NCI-H1694 (cell line): ENCODE results near the gene WDR36.
A peak's percentile ranks its signal among the peaks of the same experiment; 100 is the strongest.

Source experiments
- DNase-seq: peaks from one replicate; lab custom pipeline; 2025; lab: John Stamatoyannopoulos, UW

Gene WDR36

DNA sequence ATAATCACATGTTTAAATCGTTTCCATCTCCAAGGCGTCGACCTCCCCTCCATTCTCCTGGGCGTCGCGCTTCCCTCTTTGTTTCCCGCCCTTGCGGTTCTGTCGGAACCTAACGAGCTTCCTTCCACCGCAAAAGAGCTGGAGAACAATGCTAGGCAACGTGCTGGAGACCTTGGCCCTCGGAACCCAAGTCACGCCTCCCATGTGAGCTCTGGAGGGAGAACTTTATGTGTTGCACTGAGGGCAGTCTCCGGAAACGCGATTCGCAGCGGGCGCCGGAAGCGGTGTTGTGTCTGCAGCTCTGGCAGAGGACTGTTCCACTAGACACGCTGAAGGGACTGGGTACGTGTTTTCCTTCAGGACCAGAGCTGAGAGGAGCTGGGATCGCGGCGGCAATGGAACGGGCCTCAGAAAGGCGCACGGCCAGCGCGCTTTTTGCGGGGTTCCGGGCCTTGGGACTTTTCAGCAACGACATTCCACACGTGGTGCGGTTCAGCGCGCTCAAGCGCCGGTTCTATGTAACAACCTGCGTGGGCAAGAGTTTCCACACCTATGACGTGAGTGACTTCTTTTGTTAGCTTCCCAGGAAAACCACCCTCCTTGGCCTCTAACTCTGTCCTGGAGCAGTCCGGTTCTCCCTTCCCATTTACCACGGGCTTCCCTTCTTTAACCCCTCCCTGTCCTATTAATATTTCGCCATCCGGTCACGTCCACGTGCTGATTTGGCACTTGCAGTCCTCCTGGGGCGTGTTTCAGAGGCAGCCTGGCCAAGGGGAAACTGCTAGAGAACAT lies at the start of gene WDR36:
WDR36 (plus strand) TSS at position 287 of the 792 bp plus-strand sequence; CDS start at position 396, 109 bp downstream.
- peak; percentile 88 for DNase-seq

DNA sequence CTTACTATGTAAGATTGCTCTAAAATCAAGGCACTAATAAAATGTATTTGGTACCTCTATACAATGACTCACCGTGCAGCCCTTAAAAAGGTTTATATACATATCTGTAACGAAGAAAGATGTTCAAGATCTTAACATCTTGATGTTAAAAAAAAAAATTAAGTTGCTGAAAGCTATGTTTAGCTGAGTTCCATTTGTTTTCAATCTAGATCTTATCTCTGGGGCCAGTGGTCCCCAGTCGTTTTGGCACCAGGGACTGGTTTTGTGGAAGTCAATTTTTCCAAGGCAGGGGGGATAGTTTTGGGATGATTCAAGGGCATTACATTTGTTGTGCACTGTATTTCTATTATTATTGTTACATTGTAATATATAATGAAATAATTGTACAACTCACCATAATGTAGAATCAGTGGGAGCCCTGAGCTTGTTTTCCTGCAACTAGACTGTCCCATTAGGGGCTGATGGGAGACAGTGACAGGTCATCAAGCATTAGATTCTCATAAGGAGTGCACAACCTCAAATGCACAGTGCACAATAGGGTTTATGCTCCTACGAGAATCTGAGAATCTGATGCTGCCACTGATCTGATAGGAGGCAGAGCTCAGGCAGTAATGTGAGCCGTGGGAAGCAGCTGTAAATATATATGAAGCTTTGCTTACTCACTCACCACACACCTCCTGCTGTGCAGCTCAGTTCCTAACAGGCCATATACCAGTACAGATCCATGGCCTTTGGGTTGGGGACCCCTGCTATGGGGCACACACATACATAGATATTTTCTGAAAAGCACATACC lies 48.2 kb upstream of the WDR36 start:
- DNase-seq = no peak

DNA sequence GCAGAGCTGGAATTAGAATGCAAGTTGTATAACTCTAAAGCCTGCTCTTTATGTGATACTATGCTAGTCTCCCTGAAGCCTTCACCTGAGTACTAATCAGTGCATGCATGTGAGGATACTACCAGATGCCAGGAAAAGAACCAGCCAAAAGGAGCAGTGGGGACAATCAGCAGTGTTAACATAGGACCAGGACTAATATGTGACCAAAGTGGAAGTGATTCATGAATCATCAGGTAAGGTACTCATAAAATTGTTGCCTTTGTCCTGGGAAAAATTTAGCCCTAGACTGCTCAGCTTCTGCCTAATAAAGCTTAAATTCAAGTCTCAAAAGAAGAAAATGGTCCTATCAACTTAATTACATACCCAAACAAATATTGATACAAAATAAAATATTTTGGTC lies 34.1 kb upstream of the WDR36 start:
- no peak for DNase-seq

DNA sequence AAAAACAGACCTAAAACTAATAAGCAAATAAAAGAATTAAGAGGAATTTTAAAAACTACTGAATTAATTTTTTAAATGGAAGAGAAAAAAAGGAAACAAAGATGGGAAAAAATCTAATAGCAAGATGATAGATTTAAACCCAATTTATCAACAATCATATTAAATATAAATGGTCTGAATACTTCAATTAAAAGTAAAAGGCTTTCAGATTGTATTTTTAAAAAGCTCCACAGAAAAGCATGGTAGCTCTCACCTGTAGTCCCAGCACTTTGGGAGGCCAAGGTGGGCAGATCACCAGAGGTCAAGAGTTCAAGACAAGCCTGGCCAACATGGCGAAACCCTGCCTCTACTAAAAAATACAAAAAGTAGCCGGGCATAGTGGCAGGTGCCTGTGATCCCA lies 32.0 kb upstream of the WDR36 start:
- no peak for DNase-seq

DNA sequence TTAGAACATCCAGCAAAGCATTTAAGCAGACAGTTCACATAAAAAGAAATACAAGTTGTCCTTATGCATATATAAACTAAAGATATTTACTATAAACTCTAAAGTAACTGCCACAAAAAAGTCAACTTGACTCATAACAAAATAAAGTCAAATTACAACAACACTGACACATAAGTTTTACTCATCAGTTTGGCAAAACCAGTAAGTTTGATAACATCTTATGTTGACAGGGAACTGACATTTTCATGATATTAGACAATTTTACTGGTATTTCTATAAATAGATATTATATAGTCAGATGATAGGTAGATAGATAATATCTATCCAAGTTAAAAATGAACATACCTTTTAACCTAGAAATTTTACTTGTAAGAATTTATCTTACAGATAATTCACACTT lies 30.5 kb upstream of the WDR36 start:
- DNase-seq = no peak

DNA sequence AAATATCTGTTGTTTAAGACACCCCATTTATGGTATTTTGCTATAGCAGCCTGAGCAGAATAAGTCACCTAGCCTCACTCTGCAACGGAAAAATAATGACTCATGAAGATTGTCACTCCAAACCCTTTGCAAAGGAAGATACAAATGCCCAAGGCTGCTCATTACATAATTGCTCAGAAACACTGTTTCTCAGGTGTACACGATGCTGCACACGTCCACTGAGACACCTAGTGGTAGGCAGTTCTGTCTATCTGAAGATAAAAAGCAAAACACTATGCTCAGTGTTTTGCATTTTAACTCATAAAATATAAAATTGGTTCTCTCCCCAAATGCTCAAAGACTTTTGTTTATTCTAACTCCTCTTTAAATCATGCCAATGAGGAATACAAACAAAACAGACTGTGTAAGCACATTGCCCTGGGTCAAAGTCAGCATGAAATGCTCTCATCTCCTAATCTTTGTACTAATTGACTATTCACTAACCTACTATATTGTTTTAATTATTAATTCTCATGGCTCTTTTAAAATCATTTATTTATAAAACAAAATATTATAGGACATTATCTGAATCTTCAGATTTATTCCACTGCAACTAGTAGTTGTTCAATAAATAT lies 28.3 kb upstream of the WDR36 start:
- no peak for DNase-seq

DNA sequence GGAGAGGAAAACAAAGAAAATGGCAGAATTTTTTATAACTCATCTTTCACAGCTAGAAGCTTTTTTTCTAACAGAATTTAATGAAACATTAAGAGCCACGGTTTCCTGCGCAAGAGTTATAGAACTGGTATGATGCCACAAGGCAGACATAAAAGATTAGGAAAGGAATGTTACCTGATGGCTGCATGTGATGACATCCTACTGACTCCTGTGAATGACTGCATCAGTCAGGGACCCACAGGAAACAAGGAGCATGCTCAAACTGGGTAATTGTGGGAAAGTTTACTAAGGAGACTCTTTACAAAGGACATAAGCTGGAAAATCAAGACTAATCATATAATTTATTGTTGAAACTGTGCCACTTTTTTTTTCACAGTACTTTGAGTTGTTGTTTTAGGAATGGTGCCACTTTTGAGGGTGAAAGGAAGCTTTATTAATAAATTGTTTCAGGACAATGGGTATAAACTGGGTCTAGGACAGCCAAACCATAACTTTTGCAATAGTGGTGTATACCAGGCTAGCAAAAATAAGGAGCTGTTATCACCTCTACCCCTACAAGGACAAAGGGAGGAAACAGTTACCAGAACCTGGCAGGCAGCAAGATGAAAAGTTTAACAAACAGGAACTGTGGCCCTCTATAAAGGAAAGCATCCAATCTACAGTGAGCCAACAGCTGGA lies 25.7 kb upstream of the WDR36 start:
- no peak for DNase-seq

DNA sequence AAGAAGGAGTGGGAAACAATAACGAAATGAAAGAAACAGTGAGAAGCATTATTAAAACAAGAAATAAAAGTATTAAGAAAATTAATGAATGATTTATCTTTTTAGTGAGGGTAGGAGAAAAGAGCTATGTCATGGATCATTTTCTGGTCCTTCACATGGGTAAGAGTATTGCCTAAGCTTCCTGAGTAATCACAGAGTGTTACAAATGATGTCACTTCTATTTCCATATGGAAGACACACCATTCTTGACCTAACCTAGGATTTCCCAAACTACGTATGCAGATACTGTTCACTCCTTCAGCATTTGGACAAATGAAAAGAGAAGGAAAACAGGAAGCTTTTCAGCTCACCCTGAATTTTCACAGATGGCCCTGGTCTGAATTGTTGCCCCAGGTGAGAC lies 23.9 kb upstream of the WDR36 start:
- DNase-seq = no peak

DNA sequence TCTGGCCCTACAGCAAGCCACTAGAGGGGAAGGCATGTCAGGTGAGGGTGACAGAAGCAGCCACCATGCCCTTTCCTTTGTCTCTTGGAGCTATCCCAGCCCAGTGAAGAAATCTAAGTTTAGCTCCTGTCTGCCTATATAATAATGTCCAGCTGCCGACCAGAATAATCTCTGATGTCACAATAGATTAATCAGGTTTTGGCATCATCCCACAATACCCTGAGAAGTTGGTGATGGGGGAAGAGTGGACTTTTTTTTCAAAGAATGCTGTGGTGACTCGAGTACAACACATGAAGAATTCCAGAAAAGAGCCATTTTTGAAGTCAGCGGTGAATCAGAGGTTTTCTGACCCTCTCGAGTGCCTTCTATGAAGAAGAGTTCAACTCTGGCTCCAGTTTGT lies 22.3 kb upstream of the WDR36 start:
- DNase-seq = no peak

DNA sequence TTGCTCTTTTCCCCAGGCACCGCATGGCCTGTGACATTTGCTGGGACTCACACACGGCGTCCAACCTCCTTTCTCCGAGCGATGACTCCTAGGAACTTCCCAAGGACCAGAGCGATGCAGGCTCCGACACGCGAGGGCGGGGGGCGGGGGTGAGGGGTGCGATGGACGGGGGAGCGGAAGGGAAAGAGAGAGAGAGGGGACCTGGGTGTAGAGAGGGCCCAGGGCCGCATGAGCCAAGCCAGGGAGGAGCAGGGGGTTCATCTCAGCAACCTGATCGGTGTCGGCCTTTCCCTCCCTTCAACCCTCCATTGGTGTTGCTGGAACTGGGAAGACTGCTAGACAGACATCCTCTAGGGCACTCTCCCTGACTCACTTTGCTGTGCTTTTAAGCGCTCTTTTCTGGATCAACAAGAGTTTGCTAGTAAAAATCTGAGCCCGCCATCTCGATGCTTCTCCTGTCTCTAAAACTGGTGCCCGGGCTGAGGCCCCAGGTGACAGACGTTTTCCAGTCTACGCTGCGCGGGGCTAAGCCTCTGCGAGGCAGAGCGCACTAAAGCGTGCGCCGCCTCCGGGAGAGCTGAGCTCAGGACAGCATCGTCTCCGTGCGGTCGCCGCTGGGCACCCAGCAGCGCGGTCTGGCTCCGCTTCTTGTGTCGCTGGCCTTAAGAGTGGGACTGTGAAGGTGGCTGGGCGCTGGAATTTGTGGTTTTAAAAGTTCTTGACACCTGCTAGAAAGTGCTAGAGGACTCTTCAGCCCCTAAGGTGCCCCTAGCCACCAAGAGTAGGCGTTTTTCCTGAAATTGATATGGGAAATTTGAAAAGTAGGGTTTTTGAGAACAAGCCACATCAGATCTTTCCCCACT lies 21.6 kb upstream of the WDR36 start:
- DNase-seq = no peak

DNA sequence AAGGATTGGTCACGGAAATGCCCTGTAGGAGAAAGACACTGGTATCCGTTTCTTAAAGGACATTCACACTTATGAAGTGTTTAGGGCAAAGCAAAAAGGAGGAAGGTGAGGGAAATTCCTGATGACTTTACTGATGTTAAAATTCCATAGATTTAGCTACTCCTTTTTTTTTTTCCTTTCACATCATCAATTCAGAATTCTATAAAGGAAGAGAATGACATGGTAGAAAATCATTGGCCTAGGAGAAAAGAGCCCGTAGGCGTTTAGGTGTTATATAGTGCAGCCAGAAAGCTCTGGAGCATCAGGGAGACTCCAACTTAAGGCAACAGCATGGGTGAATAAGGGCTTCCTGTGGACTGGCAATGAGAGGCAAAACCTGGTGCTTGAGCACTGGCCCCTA lies 20.7 kb upstream of the WDR36 start, which contains the start of gene TSLP:
TSLP (plus strand) TSS at position 301 of the 400 bp plus-strand sequence. CDS start 178 bp downstream, outside the sequence.
- no peak for DNase-seq

DNA sequence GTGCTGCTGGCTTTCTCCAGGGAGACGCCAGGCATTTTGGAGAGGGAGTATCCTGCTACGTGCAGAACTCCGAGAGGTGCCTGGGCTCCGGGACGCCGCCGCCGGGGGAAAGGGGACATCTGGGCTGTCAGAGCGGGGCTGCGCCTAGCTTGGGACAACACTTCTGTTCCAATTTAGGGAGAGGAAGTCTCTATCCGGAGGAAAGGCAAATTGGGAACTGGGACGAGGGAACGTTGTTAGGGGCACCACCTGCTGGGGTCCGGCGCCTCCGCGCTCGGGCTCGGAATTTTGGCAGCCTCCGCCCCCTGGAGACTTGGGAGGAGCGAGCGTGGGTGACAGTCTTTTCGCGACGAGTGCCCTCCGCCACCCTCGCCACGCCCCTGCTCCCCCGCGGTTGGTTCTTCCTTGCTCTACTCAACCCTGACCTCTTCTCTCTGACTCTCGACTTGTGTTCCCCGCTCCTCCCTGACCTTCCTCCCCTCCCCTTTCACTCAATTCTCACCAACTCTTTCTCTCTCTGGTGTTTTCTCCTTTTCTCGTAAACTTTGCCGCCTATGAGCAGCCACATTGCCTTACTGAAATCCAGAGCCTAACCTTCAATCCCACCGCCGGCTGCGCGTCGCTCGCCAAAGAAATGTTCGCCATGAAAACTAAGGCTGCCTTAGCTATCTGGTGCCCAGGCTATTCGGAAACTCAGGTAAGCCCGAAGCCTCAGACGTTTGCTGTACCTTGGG lies 19.0 kb upstream of the WDR36 start:
- DNase-seq = peak; percentile 49

DNA sequence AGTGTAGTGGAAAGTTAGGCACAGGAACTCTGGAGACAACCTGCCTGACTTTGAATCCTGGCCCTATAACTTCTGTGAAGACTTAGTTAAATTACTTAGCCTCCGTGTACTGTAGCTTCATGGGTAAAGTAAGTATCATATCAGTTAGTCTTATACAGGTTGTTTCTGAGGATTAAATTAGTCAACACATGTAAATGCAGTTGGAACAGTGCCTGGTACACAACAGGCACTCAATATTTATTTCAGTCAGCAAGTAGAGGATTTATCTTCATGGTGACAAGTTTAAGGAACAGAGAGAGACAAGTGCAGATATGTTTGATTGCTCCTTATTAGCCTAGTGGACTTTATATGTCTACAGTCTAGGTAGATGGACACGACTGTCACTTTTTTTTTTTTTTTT lies 17.9 kb upstream of the WDR36 start:
- no peak for DNase-seq

DNA sequence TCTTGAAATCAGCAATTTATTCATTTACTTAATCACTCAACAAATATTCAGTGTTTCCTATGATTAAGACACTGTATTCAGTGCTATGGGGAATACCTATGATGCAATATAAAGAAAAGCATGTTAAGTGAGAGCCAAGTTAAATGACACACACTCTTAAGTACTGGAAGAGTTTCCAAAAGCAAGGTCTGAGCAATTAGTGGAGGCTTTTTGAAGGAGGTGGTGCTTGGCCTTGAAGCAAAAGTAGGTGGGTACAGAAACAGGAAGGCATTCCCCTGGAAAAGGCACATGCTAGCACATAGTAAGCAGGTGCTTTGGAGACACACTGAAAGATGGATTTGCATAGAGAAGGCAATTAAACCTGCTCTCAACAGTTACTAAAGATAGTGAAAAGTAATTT lies 16.6 kb upstream of the WDR36 start:
- no peak for DNase-seq

DNA sequence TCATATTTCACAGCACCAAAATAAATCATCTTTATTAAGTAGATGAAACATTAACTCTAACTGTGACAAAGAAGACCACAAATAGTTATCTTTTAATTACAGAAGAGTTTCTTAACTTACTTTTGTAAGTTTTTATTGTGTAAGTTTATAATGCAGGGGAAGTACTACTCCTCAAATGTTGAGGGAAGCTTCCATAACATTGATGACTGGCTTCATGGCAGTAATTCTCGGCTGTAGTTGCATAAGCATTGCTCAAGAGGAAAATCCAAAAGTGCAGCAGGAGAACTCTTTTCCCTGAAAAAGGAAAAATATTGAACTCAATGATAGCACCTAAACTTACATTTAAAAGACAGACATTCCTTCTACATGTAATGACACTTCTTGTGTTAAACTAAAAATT lies 16.1 kb upstream of the WDR36 start:
- DNase-seq = no peak

DNA sequence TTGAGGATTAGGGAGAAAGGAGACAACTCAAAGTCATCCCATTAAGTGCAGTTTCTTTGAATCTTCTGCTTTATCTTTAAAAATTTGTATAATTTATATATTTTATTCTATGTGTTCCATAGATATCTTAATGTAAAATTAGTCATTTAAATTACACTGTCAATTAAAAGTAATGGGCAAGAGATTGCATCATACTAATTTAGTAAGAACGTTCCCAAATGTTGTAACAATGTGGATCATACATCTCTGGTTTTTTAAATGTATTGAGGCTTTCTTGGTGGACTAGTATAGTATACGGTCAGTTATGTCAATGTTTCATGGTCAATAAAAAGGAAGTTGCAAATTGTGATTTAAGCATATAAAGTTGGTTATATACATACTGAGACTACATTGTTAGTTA lies 14.5 kb upstream of the WDR36 start:
- no peak for DNase-seq

DNA sequence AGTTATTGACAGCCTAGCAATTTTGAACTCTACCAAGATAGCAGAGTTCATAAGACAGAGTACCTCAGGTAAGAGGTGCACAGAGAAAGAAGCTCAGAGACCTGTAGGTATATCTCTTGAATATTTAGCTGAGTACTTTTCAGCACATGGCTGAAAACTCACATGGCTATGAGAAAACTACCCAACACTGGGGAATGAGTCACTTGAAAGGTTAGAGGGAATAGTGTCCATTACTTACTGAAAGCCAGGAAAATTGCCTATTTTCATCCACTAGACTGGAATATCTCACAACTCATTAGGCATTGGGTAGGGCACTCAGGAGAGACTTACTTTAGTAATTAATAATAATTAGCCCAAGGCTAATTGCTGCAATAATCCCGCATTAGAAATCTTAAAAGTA lies 12.3 kb upstream of the WDR36 start:
- no peak for DNase-seq

DNA sequence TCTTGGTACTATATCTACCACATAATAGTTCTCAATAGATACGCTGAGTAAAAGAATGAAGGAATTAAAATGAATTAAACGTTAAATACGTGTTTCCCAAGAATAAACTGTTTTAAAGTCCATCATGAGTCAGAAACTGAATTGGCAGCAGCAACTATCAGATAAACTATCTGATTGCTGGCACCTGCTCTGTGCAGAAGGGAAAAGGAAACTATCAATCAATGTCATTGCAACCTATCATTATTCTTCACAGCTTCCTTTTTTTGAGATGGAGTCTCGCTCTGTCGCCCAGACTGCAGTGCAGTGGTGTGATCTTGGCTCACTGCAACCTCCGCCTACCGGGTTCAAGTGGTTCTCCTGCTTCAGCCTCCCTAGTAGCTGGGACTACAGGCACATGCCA lies 8.8 kb upstream of the WDR36 start:
- DNase-seq = no peak

DNA sequence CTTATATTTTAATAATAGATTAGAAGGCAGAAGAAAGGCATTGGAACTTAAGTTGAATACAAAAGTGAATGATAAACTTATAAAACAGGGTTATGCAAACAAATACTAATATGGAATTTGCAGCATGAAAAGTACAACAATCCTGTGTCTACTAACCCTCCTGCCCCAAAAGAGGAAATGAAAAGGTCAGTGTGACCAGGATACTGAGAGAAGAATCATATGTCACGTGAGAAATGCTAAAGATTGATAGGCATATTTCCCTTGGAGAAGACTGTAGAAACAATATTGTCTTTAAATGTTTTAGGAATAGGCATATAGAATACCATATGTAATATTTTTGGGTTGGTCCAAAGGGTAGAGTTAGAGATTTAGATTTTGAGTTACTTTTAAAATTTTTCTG lies 3.8 kb downstream of the WDR36 start:
- no peak for DNase-seq

DNA sequence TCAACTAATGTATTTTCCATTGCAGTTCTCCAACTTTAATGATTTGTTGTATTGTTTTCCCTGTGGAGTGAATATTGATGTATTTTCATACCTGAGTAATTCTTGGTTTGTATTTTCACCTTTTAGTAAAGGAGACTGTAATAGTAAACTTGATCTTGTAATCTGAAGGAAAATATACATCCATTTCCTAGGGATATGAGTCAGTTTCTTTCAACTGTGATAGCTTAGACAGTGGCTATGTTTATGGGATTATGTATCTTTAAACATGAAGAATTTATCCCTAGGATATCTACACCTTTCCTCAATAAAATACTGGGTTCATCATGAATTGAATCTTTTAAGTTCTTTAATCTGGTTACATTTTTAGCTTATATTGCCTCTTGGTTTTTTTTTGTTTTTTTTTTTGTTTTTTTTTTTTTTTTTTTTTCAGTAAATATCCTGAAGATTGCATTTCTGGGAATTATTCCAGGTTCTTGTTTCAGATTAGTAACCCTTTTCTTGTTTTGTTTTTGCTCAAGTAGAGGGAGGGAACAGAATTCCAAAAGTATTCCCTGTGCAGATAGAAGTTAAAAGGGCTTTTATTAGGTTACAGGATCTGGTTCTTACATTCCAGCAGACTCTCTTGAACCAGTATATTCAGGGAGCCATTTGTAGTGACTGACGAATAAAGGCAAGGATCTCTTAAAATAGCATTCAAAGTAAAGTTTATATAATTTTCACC lies 7.1 kb downstream of the WDR36 start:
- no peak for DNase-seq
